NCI-H1048 (cell line): ENCODE results near the gene NPDC1.
A peak's percentile ranks its signal among the peaks of the same experiment; 100 is the strongest.

Experiments
- DNase-seq: peaks from one replicate; lab custom pipeline; 2025; lab: John Stamatoyannopoulos, UW

The NPDC1 gene, protein sequence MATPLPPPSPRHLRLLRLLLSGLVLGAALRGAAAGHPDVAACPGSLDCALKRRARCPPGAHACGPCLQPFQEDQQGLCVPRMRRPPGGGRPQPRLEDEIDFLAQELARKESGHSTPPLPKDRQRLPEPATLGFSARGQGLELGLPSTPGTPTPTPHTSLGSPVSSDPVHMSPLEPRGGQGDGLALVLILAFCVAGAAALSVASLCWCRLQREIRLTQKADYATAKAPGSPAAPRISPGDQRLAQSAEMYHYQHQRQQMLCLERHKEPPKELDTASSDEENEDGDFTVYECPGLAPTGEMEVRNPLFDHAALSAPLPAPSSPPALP

GRCh38 chr9:137046088-137046787 is at the start of gene NPDC1:
Gene NPDC1 (minus strand): TSS chr9:137046177. CDS start chr9:137045989, 188 bp downstream.
- DNase-seq, result peak; percentile 34

GRCh38 chr9:137089232-137089947 is 43.4 kb upstream of the NPDC1 start:
- DNase-seq, result no peak

- no peak for DNase-seq
Measured at GRCh38 chr9:137088121-137088520, 42.1 kb upstream of the NPDC1 start.

- DNase-seq, result no peak
Measured at GRCh38 chr9:137087409-137087925, 41.5 kb upstream of the NPDC1 start.

DNA sequence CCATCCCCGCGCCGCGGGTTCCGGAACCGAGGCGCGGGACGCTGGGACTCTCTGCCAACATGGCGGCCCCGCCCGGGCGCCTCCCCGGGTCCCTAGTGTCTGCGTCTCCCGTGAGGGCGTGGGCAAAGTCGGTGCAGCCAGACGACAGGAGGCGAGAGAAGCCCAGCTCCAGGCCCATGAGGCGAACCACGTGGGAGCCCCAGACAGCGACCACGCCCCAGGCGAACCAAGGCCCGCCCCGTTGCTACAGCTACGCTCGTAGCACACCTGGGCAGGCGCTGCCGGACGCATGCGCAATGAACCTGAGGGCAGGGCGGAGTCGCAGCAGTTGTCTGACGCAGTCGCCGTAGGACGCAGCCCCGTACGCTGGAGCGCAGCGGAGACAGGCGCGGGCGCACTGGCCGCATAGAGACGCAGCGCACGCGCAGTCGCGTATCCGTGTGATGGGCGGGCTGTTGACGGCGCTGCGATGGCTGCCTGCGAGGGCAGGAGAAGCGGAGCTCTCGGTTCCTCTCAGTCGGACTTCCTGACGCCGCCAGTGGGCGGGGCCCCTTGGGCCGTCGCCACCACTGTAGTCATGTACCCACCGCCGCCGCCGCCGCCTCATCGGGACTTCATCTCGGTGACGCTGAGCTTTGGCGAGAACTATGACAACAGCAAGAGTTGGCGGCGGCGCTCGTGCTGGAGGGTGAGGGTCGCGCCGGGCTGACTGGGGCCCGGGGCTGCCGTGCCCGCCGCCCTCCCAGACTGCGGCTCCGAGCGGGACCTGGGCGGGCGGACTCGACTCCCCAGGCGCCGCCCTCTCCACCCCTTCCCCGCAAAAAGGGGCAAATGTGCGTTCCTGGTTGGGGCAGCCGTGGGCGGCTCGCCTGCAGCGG is 40.8 kb upstream of the NPDC1 start, which contains the start of gene MAN1B1:
TSS of gene MAN1B1 (plus strand) at position 455 of the 878 bp plus-strand sequence. CDS start at position 470, 15 bp downstream.
- peak; percentile 99 for DNase-seq

DNA sequence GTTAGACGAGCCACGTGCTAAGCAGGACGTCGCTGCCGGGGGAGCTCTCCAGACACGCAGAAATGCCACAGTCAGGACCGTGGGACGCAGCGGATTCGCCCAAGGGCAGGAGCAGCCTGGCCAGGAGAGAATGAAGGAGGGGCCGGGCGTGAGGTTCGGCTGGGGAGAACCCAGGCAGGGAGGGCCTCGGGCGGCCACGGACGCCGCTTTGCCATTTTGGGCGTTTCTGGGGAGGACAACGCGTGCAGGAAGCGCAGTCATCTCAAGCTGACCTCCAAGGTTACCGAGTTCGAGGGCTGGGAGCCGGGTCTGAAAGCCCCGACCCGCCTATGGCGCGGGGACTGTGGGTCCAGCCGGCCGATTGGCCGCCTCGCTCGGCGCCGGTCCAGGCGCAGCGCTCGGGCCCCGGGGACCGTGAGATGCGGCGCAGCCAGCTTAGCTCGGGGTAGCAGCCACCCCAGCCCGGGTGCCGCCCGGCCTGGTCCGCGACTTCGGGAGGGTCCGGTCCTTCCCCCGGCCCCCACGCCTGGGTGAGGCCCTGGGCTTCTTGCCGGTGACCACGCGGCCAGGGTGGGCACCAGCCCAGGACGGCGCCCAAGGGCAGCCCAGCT is 40.0 kb upstream of the NPDC1 start:
- no peak for DNase-seq

- DNase-seq, result no peak
Measured at GRCh38 chr9:137084526-137084925, 38.5 kb upstream of the NPDC1 start.

DNA sequence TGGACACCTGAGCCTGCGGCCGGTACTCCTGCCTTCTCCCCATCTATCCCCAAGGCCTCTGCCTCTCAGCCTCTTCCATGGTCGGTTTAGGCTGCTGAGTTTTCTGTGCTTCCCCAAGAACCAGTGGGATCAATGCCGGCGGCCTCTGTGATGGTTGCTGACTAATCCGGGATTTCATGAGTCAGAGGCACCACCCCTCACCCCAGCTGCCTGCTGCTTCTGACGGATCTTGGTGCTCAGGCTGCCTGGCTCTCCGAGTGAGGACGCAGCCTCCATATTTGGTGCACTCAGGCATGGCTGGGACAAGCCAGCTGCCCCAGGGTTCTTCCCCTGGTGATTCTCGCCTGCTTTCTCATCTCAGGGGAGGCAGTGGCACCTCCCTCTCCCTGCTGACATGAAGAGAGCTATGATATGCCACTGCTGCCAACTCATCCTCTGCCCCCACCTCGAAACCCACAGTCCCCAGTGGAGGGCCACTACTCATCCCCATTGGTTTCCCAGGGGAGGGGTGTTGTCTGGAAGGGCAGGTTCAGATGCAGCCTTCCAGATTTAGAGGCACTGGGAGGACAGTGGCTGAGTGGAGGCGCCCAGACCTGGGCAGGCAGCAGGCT is 37.5 kb upstream of the NPDC1 start:
- DNase-seq, result no peak

DNA sequence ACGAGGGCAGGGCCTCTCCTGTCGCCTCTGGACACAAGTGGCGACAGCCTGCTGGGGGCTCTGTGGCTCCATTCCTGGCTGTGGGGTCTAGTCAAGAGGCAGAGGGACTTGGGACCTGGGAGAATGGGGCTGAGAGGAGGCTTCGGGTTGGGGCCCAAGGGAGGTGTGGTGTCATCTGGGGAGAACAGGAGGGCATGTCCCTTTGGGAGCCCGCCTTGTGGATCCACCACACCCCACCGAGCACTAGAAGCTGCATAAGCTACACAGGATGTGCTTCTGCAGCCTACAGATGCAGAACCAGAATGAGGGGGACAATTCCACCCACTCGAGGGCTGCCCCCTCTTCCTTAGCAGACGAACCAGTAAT is 36.9 kb upstream of the NPDC1 start:
- no peak for DNase-seq

DNA sequence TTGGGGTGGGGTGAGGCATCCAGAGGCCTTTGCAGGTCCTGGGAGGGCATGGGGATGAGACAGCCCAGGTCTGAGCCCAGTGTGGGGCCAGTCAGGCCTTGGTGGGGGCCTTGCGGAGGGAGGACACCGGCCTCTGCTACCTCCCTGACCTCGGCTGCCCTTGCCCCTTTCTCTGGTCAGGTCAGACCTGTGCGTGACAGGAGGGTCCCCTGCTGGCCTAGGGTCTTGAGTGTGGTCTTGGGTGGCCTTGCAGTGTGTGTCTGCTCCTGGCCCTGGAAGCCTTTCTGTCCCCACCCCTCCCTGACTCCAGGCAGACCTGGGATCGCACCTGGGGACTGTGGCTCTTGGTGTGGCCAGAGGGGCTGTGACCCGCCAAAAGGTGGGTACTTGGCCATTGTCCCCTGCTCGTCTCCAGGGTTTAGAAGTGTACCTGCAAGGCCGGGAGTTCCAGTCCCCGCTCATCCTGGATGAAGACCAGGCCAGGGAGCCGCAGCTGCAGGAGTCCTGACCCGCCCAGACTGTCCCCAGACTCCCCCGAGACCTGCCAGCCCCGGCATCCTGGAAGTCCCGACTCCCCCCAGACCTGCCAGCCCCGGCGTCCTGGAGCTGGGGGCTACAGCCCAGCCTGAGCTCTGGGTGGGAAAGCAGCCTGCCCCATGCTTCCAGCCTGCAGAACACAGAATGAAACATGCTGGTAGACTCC is 36.4 kb upstream of the NPDC1 start:
- DNase-seq, result no peak

GRCh38 chr9:137080260-137081122 is 34.5 kb upstream of the NPDC1 start:
- no peak for DNase-seq

GRCh38 chr9:137079401-137079787 is 33.4 kb upstream of the NPDC1 start:
- no peak for DNase-seq

- DNase-seq, result no peak
Measured at GRCh38 chr9:137078701-137079400, 32.9 kb upstream of the NPDC1 start.

GRCh38 chr9:137077758-137078693 is 32.0 kb upstream of the NPDC1 start:
- DNase-seq, result no peak

DNA sequence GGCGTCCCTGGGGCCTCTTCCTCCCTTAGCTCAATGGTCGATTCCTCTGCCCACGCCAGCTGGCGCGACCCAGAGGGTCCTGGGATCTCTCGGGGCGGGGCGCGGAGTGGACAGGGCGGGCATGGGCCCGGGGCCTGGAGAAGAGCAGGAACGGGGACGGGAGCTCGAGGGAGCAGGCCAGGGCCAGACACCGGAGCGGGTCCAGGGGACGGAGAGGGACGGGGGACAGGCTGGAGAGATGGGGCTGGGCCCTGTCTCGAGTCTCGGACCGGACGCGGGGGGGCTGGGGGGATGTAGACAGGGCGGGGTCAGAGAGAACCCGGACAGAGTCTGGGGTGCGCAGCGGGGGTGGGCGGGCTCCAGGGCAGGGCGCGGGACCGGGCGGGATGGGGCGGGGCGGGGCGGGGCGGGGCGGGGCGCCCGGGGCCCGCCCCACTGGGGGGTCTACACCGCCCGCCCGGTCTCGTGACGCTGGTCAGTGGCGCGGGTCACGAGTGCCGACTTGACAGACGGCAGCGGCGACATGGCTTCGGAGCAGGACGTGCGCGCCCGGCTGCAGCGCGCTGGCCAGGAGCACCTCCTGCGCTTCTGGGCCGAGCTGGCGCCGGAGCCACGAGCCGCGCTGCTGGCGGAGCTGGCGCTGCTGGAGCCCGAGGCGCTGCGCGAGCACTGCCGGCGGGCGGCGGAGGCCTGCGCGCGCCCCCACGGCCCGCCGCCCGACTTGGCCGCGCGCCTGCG is 31.2 kb upstream of the NPDC1 start, which contains the start of gene UAP1L1:
TSS of gene UAP1L1 (plus strand) at position 508 of the 738 bp plus-strand sequence. CDS start at position 524, 16 bp downstream.
- no peak for DNase-seq

DNA sequence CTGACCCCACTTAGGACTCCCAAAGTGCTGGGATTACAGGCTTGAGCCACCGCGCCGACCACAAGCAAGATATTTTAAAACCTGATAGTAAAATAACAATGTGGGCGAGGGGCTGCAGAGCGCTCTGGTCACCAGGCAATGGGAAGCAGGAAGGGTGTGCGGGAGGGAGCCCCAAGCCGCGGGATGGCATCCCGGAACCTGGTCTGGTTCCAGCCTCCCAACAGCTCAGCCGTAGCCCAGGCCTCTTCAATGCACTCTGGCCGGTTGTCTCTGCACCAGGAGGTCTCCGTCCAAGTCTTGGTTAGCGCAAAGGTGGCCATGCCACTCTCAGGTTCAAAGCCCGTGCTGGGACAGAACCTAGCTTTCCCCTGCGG is 30.6 kb upstream of the NPDC1 start:
- no peak for DNase-seq
